ENCODE data around the gene LTA. TPM values are rescaled to one million over a fixed set of nuclear protein-coding genes. Genes with fewer than 3 reads are reported as not detected.
A peak's percentile ranks its signal among the peaks of the same experiment; 100 is the strongest.

LTA gene
- total RNA-seq, 6 donors from 2014 or later = 1.6 to 1.8 TPM; not detected in 4

GRCh38 chr6:31545291-31545690, 26.8 kb upstream of the LTA start:
- peaks cover 0 to 14% (median 7%) of the 10 kb centered on the region in 4 donors for H3K36me3 ChIP-seq
- 85 to 90% methylated on average over 7 of the region's 7 CpGs for WGBS, 2 donors
- H3K27me3 ChIP-seq = no peaks in the 10 kb centered on the region
- H3K4me3 ChIP-seq = no peak overlapping the region
- no peak overlapping the region for H3K27ac ChIP-seq
- ATAC-seq (ENCODE audit: low FRiP score in 2 of 2) (no peak), DNase-seq (no peak)
- H3K4me1 ChIP-seq = peaks cover 23 to 44% (median 31%) of the 10 kb centered on the region in 4 donors
- no peak for TF ChIP-seq EP300 (IDR thresholded peaks at IDR 0.05)
- no peak for TF ChIP-seq POLR2AphosphoS5 (IDR thresholded peaks at IDR 0.05)
- no peak for TF ChIP-seq POLR2A (IDR thresholded peaks at IDR 0.05)
- no peak for TF ChIP-seq CTCF (IDR thresholded peaks at IDR 0.05)
- H3K9me3 ChIP-seq = no peaks in the 10 kb centered on the region

GRCh38 chr6:31546339-31546957, 25.6 kb upstream of the LTA start, which contains the start of gene ATP6V1G2:
ATP6V1G2 (minus strand) TSS chr6:31546608; CDS start chr6:31546559, 49 bp downstream.
- ATAC-seq (ENCODE audit: low FRiP score in 2 of 2) (peak; percentile 90 to 93), DNase-seq (peak; percentile 84 to 96)
- Histone ChIP-seq H3K4me1 (peaks cover 18 to 37% (median 25%) of the 10 kb centered on the region in 4 donors), H3K4me3 (peak within 1 kb of the TSS; percentile 22 to 54 (median 44)), H3K36me3 (peaks cover 0 to 23% (median 8%) of the 10 kb centered on the region in 4 donors), H3K27ac (peak within 1 kb of the TSS; percentile 79 to 87 (median 83)), H3K9me3 (no peaks in the 10 kb centered on the region), H3K27me3 (no peaks in the 10 kb centered on the region)
- 9 to 17% methylated on average over 11 of the region's 11 CpGs for WGBS, 2 donors
- TF ChIP-seq EP300 (IDR thresholded peaks at IDR 0.05) (no peak), POLR2AphosphoS5 (IDR thresholded peaks at IDR 0.05) (peak in 1 of 2 donors; percentile 27), CTCF (IDR thresholded peaks at IDR 0.05) (peak; percentile 92 to 98 (median 96)), POLR2A (IDR thresholded peaks at IDR 0.05) (no peak)

DNA sequence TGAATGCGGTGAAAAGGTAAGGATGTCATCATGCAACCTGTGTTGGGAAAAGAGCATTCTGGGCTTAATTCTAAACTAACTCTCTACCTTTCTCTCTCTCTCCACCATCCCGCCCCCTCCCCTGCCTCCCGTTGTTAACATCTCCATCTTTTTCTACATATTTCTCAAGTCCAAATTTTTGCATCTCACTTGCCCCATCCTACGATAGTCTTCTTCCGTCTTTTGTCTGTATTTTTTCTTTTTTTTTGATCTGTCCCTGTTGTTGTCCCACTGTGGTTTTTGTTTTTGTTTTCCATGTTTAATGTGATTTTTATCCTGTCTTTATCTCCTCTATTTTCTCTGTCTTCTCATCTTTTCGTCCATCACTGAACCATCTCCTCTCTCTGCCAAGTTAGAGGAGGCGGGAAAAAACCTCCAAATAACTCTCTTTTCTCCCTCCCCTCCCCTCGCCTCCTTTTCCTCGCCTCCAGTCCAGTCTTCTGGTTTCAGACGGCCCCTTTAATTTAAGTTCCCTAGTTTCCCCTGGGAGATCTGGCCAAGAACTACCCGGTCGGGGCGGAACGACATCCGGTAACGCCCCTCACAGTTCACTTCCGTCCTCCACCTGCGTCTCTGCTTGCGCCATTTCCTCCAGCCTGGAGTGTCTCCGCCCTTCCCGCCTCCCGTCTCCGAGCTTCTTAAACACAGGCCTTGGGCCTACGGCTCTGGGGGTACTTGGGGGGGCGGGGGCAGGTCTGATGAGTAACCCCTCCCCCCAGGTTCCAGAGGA, 24.9 kb upstream of the LTA start, which contains the start of gene NFKBIL1:
Gene NFKBIL1, plus strand, starts transcription at position 651 of the 769 bp plus-strand sequence. Its CDS starts 87 bp downstream, at position 738.
- peak; percentile 60 to 97 for DNase-seq
- H3K27ac ChIP-seq = peak within 1 kb of the TSS; percentile 79 to 87 (median 83)
- peak; percentile 97 to 98 for ATAC-seq (ENCODE audit: low FRiP score in 2 of 2)
- 0% methylated on average over 25 of the region's 25 CpGs for WGBS, 2 donors
- TF ChIP-seq POLR2AphosphoS5 (IDR thresholded peaks at IDR 0.05) = peak; percentile 94
- peak in 2 of 4 donors; percentile 36 to 65 for TF ChIP-seq POLR2A (IDR thresholded peaks at IDR 0.05)
- peak in 2 of 6 experiments; percentile 12 to 37 for TF ChIP-seq CTCF (IDR thresholded peaks at IDR 0.05)
- peak in 1 of 4 donors; percentile 26 for TF ChIP-seq EP300 (IDR thresholded peaks at IDR 0.05)
- H3K9me3 ChIP-seq = no peaks in the 10 kb centered on the region
- peak within 1 kb of the TSS; percentile 22 to 54 (median 44) for H3K4me3 ChIP-seq
- no peaks in the 10 kb centered on the region for H3K27me3 ChIP-seq
- peaks cover 18 to 37% (median 25%) of the 10 kb centered on the region in 4 donors for H3K4me1 ChIP-seq
- H3K36me3 ChIP-seq = peaks cover 0 to 24% (median 9%) of the 10 kb centered on the region in 4 donors

DNA sequence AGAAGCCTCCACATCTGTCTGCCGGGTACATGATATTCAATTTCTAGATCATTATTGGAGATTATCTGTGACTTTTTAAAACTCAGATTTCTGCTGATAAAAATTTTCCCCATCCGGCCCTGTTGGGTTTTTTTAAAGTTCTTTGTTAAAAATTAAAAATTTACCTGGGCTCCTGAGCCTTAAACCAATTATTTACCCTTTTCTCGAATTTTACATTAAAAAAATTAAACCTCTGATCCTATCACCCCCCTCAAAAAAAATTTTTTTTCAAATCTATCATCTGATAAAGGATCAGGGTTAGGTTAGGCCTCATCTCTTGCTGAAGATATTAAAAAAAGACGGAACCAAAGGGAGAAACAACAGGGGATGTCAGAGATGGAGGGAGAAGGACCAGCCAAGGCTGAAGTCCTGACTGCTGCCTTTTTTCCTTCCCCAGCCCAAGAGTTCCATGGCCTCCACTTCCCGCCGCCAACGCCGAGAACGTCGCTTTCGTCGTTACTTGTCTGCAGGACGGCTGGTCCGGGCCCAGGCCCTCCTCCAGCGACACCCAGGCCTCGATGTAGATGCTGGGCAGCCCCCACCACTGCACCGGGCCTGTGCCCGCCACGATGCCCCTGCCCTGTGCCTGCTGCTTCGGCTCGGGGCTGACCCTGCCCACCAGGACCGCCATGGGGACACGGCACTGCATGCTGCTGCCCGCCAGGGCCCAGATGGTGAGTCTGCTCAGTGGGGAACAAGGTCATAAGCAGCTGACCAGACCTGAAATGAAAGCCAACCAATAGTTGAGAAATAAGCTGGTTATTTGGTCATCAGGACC, 24.2 kb upstream of the LTA start:
- H3K27me3 ChIP-seq = no peaks in the 10 kb centered on the region
- 70% methylated on average over 17 to 24 of the region's 24 CpGs for WGBS, 2 donors
- peak in 1 of 2 donors; percentile 1 for ATAC-seq (ENCODE audit: low FRiP score in 2 of 2)
- peak in 1 of 2 donors; percentile 85 for DNase-seq
- TF ChIP-seq POLR2AphosphoS5 (IDR thresholded peaks at IDR 0.05) (no peak), POLR2A (IDR thresholded peaks at IDR 0.05) (no peak), EP300 (IDR thresholded peaks at IDR 0.05) (no peak), CTCF (IDR thresholded peaks at IDR 0.05) (no peak)
- H3K27ac ChIP-seq = peak overlapping the region; percentile 79 to 87 (median 83)
- peaks cover 13 to 30% (median 20%) of the 10 kb centered on the region in 4 donors for H3K4me1 ChIP-seq
- H3K4me3 ChIP-seq = peak overlapping the region in 3 of 4 donors; percentile 42 to 54 (median 45)
- H3K9me3 ChIP-seq = no peaks in the 10 kb centered on the region
- H3K36me3 ChIP-seq = peaks cover 0 to 24% (median 10%) of the 10 kb centered on the region in 4 donors

All from upper lobe of left lung (tissue), 6 donors.